Parathyroid adenoma (tissue), 2 donors: ENCODE measurements around the gene SIX5.

Experiments used
- H2AFZ ChIP-seq: fragments of 300-600 bp; sonication (generic); one replicate; pipeline ENCODE4 v1.7.0; 2017; ENCODE audit warnings: antibody characterized with exemption, mild to moderate bottlenecking
- H3K27ac ChIP-seq: fragments of 300-600 bp; sonication (generic); one replicate; pipeline ENCODE4 v1.7.0; 2017
- H3K27me3 ChIP-seq: fragments of 300-600 bp; sonication (generic); one replicate; pipeline ENCODE4 v1.7.0; 2017; ENCODE audit warnings: low read length; ENCODE audit not compliant: control insufficient read depth, insufficient read depth
- H3K36me3 ChIP-seq: fragments of 300-600 bp; sonication (generic); one replicate; pipeline ENCODE4 v1.7.0; 2017; ENCODE audit warnings: low read length; ENCODE audit not compliant: control insufficient read depth, insufficient read depth
- H3K4me1 ChIP-seq: fragments of 300-600 bp; sonication (generic); one replicate; pipeline ENCODE4 v1.7.0; 2017; ENCODE audit warnings: control low read depth
- H3K4me2 ChIP-seq: fragments of 300-600 bp; sonication (generic); one replicate; pipeline ENCODE4 v1.7.0; 2017; ENCODE audit warnings: low read length
- H3K4me3 ChIP-seq: fragments of 300-600 bp; sonication (generic); one replicate; pipeline ENCODE4 v1.7.0; 2017; ENCODE audit warnings: low read depth, low read length
- H3K79me2 ChIP-seq: fragments of 300-600 bp; sonication (generic); one replicate; pipeline ENCODE4 v1.7.0; 2017; ENCODE audit warnings: control low read depth
- H3K9ac ChIP-seq: fragments of 300-600 bp; sonication (generic); one replicate; pipeline ENCODE4 v1.7.0; 2017; ENCODE audit warnings: mild to moderate bottlenecking
- H3K9me3 ChIP-seq: fragments of 300-600 bp; sonication (generic); one replicate; pipeline ENCODE4 v1.7.0; 2017; ENCODE audit warnings: low read length; ENCODE audit not compliant: control insufficient read depth
- TF ChIP-seq, protein P1 (sequence below): fragments of 300-600 bp; sonication (generic); IDR thresholded peaks from one replicate; pipeline ENCODE4 v1.7.0; 2017; ENCODE audit warnings: antibody characterized with exemption, mild to moderate bottlenecking
- donor health status: primary hyperparathyroidism.

SIX5 gene

GRCh38 chr19:45778010-45778661 is 9.1 kb upstream of the SIX5 start:
- Histone ChIP-seq H3K27ac (no peak overlapping the region), H3K4me3 (no peak overlapping the region), H3K79me2 (peaks cover 2% of the 10 kb centered on the region), H3K4me2 (no peak overlapping the region), H3K27me3 (no peaks in the 10 kb centered on the region), H3K4me1 (peaks cover 10% of the 10 kb centered on the region), H3K9me3 (no peaks in the 10 kb centered on the region), H3K9ac (no peak overlapping the region), H2AFZ (no peak overlapping the region), H3K36me3 (no peaks in the 10 kb centered on the region)
- TF ChIP-seq, protein P1, sequence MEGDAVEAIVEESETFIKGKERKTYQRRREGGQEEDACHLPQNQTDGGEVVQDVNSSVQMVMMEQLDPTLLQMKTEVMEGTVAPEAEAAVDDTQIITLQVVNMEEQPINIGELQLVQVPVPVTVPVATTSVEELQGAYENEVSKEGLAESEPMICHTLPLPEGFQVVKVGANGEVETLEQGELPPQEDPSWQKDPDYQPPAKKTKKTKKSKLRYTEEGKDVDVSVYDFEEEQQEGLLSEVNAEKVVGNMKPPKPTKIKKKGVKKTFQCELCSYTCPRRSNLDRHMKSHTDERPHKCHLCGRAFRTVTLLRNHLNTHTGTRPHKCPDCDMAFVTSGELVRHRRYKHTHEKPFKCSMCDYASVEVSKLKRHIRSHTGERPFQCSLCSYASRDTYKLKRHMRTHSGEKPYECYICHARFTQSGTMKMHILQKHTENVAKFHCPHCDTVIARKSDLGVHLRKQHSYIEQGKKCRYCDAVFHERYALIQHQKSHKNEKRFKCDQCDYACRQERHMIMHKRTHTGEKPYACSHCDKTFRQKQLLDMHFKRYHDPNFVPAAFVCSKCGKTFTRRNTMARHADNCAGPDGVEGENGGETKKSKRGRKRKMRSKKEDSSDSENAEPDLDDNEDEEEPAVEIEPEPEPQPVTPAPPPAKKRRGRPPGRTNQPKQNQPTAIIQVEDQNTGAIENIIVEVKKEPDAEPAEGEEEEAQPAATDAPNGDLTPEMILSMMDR, result no peak

GRCh38 chr19:45777395-45777961 is 8.4 kb upstream of the SIX5 start:
- Histone ChIP-seq H3K4me3 (no peak overlapping the region), H2AFZ (no peak overlapping the region), H3K36me3 (no peaks in the 10 kb centered on the region), H3K9me3 (no peaks in the 10 kb centered on the region), H3K27ac (no peak overlapping the region), H3K4me1 (peaks cover 10% of the 10 kb centered on the region), H3K9ac (no peak overlapping the region), H3K4me2 (no peak overlapping the region), H3K79me2 (peaks cover 2% of the 10 kb centered on the region), H3K27me3 (no peaks in the 10 kb centered on the region)
- TF ChIP-seq, protein P1, result no peak

DNA sequence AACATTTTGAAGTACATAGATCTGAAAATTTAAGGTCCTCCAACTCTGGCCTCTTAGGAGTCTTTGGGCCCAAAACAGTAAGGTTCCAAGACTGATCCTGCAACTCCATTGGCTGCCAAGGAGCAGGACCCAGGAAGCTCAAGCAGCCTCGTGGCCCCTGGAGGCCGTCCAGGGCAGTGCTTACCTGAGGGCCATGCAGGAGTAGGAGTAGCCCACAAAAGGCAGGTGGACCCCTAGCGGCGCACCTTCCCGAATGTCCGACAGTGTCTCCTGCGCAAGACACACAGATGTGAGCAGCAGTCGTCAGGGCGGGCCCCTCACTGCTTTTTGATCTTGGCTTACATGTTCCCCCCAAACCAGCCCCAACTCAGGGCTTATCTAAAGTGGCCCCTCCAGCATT is 5.7 kb upstream of the SIX5 start:
- no peak overlapping the region for H3K4me2 ChIP-seq
- no peaks in the 10 kb centered on the region for H3K36me3 ChIP-seq
- TF ChIP-seq, protein P1, result no peak
- H3K9ac ChIP-seq, result no peak overlapping the region
- no peaks in the 10 kb centered on the region for H3K79me2 ChIP-seq
- no peak overlapping the region for H3K27ac ChIP-seq
- no peaks in the 10 kb centered on the region for H3K9me3 ChIP-seq
- H2AFZ ChIP-seq, result no peak overlapping the region
- H3K4me3 ChIP-seq, result no peak overlapping the region
- H3K4me1 ChIP-seq, result peaks cover 11% of the 10 kb centered on the region
- H3K27me3 ChIP-seq, result no peaks in the 10 kb centered on the region

DNA sequence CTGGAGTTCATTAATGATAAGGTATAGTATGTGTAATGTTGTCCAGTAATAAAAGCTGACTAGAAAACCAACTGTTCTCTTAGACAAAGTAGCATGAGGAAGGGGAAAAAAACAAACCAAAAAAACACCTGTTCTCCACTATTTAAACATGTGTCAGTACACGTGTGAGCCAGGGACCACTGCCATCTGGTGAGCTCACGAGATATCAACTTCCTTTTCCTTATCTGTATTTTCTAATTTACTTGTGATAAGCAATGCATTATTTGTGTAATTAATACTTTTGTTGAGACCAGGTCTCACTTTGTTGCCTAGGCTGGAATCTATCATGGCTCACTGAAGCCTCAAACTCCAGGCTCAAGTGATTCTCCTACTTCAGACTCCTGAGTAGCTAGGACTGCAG is 4.3 kb upstream of the SIX5 start:
- H3K27me3 ChIP-seq, result no peaks in the 10 kb centered on the region
- H3K4me2 ChIP-seq, result no peak overlapping the region
- H3K9me3 ChIP-seq, result no peaks in the 10 kb centered on the region
- no peak overlapping the region for H2AFZ ChIP-seq
- no peak overlapping the region for H3K27ac ChIP-seq
- no peak overlapping the region for H3K4me3 ChIP-seq
- no peaks in the 10 kb centered on the region for H3K36me3 ChIP-seq
- peaks cover 10% of the 10 kb centered on the region for H3K4me1 ChIP-seq
- TF ChIP-seq, protein P1, result no peak
- H3K79me2 ChIP-seq, result no peaks in the 10 kb centered on the region
- H3K9ac ChIP-seq, result no peak overlapping the region

DNA sequence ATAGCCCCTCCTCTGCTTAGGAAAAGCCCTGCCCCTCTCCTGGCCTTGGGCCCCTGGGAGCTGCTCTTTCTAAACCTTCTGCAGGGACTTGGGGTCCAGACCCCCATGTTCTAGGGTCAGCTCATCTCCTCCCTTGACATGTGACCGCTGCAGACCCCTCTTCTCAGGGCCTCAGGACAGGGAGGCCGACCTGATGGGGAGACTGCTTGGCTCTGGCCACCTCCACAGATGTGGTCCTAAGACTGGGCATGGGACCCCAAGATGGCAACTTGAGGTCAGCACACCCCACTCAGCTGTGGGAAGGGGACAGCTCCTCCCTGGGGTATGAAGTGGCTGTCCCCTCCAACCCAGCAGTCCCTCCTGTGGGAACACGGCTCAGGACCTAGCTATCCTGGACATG is 3.9 kb upstream of the SIX5 start:
- no peak overlapping the region for H3K9ac ChIP-seq
- H3K36me3 ChIP-seq, result no peaks in the 10 kb centered on the region
- H3K27ac ChIP-seq, result no peak overlapping the region
- no peaks in the 10 kb centered on the region for H3K79me2 ChIP-seq
- H3K4me2 ChIP-seq, result no peak overlapping the region
- H3K4me3 ChIP-seq, result no peak overlapping the region
- H3K9me3 ChIP-seq, result no peaks in the 10 kb centered on the region
- H2AFZ ChIP-seq, result no peak overlapping the region
- TF ChIP-seq, protein P1, result no peak
- H3K4me1 ChIP-seq, result peaks cover 10% of the 10 kb centered on the region
- no peaks in the 10 kb centered on the region for H3K27me3 ChIP-seq
